HG03439 (cell line): Measurements from ENCODE around the gene ZDHHC6.
A peak's percentile ranks its signal among the peaks of the same experiment; 100 is the strongest.
"Not testable (repeated sequence)": the region's sequence is repeated elsewhere in the genome, so short reads cannot be mapped to it uniquely, and the experiment has no call there.

Experiments
- ATAC-seq: cut with Tn5 transposase; IDR thresholded peaks from one replicate; pipeline ENCODE4 v1.9.1; 2021; ENCODE audit warnings: mild to moderate bottlenecking, moderate library complexity; ENCODE audit not compliant: unreplicated experiment

Gene ZDHHC6

GRCh38 chr10:112446855-112447619 lies at the start of gene ZDHHC6, which contains the start of gene VTI1A:
Gene ZDHHC6, minus strand, starts transcription at chr10:112446914. Its CDS starts 1,478 bp downstream, at chr10:112445436.
Gene VTI1A, plus strand, starts transcription at chr10:112447215. Its CDS starts 159 bp downstream, at chr10:112447374.
- peak; percentile 93 for ATAC-seq

DNA sequence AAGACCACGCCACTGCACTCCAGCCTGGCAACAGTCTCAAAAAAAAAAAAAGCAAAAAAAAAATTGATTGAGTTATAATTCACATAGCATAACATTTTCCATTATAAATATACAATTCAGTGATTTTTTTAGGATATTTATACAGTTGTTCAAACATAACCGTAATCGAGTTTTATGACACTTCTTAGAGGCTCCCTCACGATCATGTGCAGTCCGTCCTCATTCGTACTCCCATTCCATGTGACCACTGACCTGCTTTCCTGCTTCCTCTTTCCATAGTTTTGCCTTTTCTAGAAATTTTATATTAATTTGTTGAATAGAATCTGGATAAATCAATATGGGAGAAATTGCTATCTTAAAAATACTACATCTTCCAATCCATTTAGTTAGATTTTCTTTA lies 46.0 kb upstream of the ZDHHC6 start:
- ATAC-seq, result no peak

DNA sequence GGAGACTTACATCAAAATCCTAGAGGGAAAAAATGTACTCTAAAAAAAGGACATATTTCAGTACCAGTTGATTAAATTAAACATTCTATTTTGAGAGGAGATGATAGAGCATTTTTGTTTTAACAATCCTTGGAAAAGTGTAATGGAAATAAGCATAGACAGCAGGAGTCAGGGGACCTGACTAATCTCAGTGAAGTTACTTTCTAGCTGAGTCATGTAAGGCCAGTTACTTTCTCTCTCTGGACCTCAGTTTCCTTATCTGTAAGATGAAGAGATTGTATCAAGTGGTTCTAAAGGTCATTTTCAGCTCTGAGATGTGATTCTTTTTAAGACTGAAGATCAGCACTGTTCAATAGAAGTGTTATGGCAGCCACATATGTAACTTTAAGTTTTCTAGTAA lies 44.4 kb upstream of the ZDHHC6 start:
- no peak for ATAC-seq

- no peak for ATAC-seq
Measured at GRCh38 chr10:112490545-112490944, 43.8 kb upstream of the ZDHHC6 start.

DNA sequence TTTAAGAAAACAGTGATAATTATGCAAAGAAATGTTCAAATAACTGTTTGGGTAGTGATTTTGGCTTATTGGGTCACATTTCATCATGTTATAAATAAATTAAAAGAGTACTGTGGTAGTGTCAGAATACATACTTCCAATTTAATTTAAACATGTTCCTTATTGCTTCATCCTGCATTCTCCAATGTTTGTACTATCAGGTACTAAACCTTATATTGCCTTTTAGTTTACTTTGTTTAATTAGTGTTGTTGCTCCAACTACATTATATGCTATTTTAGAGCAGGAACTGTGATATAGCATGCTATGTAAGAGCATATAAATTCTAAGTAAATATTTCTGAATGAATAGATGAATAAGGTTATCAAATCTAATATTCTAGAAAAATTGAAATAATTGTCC lies 41.2 kb upstream of the ZDHHC6 start:
- no peak for ATAC-seq

GRCh38 chr10:112484399-112484798 lies 37.7 kb upstream of the ZDHHC6 start:
- ATAC-seq, result no peak

DNA sequence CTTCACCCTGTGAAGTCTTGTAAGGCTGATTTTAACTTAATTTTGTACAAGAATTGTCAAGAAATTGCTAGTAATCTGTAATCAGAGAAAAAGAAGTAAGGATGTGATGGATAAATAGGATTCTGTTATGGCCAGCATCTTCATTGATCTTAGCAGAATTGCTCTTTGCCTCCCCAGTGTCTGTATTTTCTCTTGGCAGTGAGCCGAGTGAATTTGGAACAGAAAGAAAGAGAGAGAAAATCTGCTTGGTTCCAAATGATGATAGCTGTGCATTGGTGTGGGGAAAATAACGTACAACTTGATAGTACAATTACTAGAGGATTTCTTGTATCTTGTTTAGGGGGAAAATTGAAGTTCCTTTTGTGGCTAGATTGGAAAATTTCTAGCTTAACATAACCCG lies 34.9 kb upstream of the ZDHHC6 start:
- ATAC-seq, result no peak

- ATAC-seq, result no peak
Measured at GRCh38 chr10:112475575-112476218, 29.0 kb upstream of the ZDHHC6 start.

GRCh38 chr10:112471878-112472487 lies 25.3 kb upstream of the ZDHHC6 start:
- ATAC-seq, result no peak

GRCh38 chr10:112467541-112468075 lies 20.9 kb upstream of the ZDHHC6 start:
- ATAC-seq, result no peak

DNA sequence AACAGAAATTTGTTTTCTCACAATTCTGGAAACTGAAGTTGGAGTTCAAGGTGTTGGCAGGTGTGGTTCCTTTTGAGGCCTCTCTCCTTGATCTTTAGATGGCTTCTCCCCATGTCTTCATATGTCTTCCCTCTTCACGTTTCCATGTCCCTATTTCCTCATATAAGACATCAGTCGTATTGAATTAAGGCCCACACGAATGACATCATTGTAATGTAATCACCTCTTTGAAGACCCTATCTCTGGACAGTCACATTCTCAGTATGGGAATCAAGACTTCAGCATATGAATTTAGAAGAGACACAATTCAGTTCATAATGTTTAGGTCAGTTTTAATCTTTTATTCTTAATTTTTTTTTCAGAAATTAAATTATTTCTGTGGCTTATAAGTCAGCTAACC lies 20.1 kb upstream of the ZDHHC6 start:
- ATAC-seq, result no peak

- no peak for ATAC-seq
Measured at GRCh38 chr10:112465299-112465883, 18.7 kb upstream of the ZDHHC6 start.

DNA sequence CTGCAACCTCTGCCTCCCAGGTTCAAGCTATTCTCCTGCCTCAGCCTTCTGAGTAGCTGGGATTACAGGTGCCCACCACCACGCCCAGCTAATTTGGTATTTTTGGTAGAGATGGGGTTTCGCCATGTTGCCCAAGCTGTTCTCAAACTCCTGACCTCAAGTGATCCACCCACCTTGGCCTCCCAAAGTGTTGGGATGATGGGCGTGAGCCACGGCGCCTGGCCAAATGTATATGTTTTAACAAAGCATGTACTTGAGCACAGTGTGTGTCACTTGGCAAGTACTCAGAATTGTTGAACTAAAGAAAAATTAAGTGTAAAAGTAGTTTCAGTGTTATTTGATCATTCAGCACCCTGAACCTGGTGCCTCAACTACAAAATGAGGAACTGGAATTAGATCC lies 17.4 kb upstream of the ZDHHC6 start:
- ATAC-seq, result not testable (repeated sequence)

DNA sequence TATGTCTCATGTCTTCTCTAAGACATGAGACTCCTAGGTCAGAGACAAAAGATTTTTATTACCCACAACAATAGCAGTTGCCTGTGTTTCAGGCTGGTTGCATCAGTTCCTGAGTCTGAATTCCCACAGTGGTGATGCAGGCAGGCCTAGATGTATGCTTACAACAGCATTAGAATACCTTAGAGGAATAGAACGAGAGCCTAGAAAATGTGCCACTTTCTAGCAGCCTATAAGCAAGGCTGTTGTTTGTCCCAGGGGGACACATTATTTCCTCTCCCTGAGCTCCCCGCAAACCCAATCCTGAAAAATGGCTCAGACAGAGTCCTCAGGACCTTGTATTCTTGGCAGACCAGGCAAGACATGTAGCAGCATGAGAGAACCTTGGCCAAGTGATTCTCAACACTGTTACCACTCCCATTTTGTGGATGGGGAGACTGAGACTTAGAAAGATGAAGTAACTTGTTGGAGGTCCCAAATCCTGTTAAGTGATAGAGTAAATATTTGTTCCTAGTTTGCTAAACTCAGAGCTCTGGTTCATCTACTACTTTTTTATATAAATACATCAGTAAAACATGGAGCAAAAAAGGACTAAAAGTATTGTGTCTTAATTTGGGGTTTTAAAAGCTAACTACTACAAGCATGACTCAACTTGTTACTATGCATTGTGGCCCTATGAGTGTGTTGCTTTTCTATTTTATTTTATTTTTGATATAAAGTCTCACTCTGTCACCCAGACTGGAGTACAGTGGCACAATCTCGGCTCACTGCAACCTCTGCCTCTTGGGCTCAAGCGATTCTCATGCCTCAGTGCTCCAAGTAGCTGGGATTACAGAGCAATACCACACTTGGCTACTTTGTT lies 14.5 kb upstream of the ZDHHC6 start:
- ATAC-seq, result no peak

- ATAC-seq, result no peak
Measured at GRCh38 chr10:112460366-112460765, 13.7 kb upstream of the ZDHHC6 start.

- ATAC-seq, result no peak
Measured at GRCh38 chr10:112456533-112456932, 9.8 kb upstream of the ZDHHC6 start.

DNA sequence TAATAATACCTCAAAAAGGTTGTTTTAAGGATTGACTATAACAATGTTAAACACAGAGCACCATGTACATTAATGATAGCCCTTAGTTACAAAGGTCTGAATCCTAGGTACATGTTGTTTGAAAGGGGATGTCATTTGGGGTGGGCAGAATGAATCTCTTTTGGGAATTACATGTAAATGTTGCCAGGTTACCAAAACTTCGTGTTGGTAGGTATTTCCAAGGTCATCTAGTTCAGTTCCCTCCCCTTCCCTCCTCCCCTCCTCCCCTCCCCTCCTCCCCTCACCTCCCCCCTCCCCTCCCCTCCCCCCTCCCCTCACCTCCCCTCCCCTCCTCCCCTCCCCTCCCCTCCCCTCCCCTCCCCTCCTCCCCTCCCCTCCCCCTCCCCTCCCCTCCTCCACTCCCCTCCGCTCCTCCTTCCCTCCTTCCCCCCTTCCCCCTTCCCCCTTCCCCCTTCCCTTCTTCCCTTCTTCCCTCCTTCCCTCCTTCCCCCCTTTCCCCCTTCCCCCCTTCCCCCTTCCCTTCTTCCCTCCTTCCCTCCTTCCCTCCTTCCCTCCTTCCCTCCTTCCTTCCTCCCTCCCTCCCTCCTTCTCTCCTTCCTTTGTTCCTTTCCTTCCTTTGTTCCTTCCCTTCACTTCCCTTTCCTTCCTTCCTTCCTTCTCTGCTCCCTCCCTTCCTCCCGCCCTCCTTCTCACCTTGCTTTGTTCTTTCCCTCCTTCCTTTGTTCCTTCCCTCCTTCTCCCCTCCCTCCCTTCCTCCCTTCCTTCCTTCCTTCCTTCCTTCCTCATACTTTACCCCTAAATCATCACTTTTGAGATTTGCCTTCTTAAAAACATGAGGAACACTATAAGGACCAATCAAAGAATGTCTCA lies 8.4 kb upstream of the ZDHHC6 start:
- ATAC-seq, result no peak

DNA sequence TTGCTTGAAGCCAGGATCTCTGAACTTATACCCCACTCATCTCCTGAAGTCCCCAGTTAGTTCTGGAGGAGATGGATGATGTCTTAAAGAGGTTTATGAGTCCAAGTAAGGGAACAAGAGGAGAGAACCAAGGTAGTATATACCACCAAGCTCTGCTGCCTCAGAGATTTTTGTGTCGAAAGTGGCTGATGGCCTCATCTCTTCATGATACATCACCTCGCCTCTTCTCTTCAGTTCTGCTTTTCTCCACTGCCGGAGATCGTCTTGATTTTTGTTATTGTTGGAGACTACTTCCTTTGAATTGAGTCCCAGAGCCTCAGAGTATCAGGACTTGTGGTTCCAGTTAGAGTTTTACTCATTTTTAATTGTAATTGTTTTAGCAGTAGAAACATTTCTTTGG lies 2.2 kb upstream of the ZDHHC6 start:
- no peak for ATAC-seq

DNA sequence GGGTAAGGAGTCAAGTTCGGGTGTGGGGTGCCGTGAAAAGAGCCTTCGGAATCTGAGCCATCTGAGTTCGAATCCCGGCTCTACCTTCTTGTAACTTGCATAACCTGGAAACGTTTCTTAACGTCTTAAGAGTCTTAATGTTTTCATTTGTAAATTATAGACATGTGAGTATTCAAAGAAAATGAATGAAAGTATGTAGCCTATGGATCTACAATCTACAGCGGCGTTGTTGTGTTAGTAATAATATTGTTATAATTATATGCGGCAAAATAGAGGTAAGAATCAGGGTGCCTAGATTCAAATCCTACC lies 860 bp upstream of the ZDHHC6 start:
- ATAC-seq, result no peak
